ENCODE measurements around the gene OR6X1.
A peak's percentile ranks its signal among the peaks of the same experiment; 100 is the strongest.
"Not testable (repeated sequence)": the region's sequence is repeated elsewhere in the genome, so short reads cannot be mapped to it uniquely, and the experiment has no call there.

OR6X1 gene

GRCh38 chr11:123741159-123742030 lies 12.9 kb downstream of the OR6X1 start, which contains the start of gene ZNF202:
Gene ZNF202 (minus strand): TSS chr11:123741660. CDS start chr11:123730888, 10,772 bp downstream.
- H3K9me3 Mint-ChIP-seq = no peaks in the 10 kb centered on the region
- ATAC-seq (ENCODE audit: low read depth) (peak; percentile 96), DNase-seq (ENCODE audit: low spot score in 2 of 2) (peak; percentile 88 to 91)
- peaks cover 12% of the 10 kb centered on the region for H3K36me3 Mint-ChIP-seq
- peaks cover 6% of the 10 kb centered on the region for H3K27me3 Mint-ChIP-seq
- H3K27ac Mint-ChIP-seq = peak within 1 kb of the TSS; percentile 93
- peaks cover 23% of the 10 kb centered on the region for H3K4me1 Mint-ChIP-seq
- H3K4me3 Mint-ChIP-seq = peak within 1 kb of the TSS; percentile 96

GRCh38 chr11:123740787-123741158 lies 13.5 kb downstream of the OR6X1 start:
- DNase-seq (ENCODE audit: low spot score in 2 of 2) = no peak
- H3K4me1 Mint-ChIP-seq = peaks cover 23% of the 10 kb centered on the region
- peaks cover 12% of the 10 kb centered on the region for H3K36me3 Mint-ChIP-seq
- peak overlapping the region; percentile 96 for H3K4me3 Mint-ChIP-seq
- H3K27me3 Mint-ChIP-seq = peaks cover 3% of the 10 kb centered on the region
- H3K9me3 Mint-ChIP-seq = no peaks in the 10 kb centered on the region
- ATAC-seq (ENCODE audit: low read depth) = no peak
- H3K27ac Mint-ChIP-seq = peak overlapping the region; percentile 93

- Mint-ChIP-seq H3K4me3 (no peak overlapping the region), H3K27me3 (no peaks in the 10 kb centered on the region), H3K36me3 (peaks cover 25% of the 10 kb centered on the region), H3K4me1 (peaks cover 27% of the 10 kb centered on the region), H3K9me3 (no peaks in the 10 kb centered on the region), H3K27ac (no peak overlapping the region)
- DNase-seq (ENCODE audit: low spot score in 2 of 2) = no peak
- no peak for ATAC-seq (ENCODE audit: low read depth)
These were observed 15.9 kb downstream of the OR6X1 start for GRCh38 chr11:123738374-123738773.

- peaks cover 25% of the 10 kb centered on the region for H3K36me3 Mint-ChIP-seq
- no peak for ATAC-seq (ENCODE audit: low read depth)
- H3K4me3 Mint-ChIP-seq = no peak overlapping the region
- no peaks in the 10 kb centered on the region for H3K27me3 Mint-ChIP-seq
- no peak overlapping the region for H3K27ac Mint-ChIP-seq
- no peaks in the 10 kb centered on the region for H3K9me3 Mint-ChIP-seq
- no peak for DNase-seq (ENCODE audit: low spot score in 2 of 2)
- peaks cover 19% of the 10 kb centered on the region for H3K4me1 Mint-ChIP-seq
These were observed 17.5 kb downstream of the OR6X1 start for GRCh38 chr11:123736769-123737168.

- peaks cover 11% of the 10 kb centered on the region for H3K9me3 Mint-ChIP-seq
- H3K36me3 Mint-ChIP-seq = peaks cover 50% of the 10 kb centered on the region
These were observed 24.7 kb downstream of the OR6X1 start for GRCh38 chr11:123729602-123730001.

GRCh38 chr11:123725995-123726655 lies 28.2 kb downstream of the OR6X1 start:
- H3K4me1 Mint-ChIP-seq = no peaks in the 10 kb centered on the region
- no peak overlapping the region for H3K4me3 Mint-ChIP-seq
- no peaks in the 10 kb centered on the region for H3K27me3 Mint-ChIP-seq
- DNase-seq (ENCODE audit: low spot score in 2 of 2) (no peak), ATAC-seq (ENCODE audit: low read depth) (no peak)
- peaks cover 13% of the 10 kb centered on the region for H3K9me3 Mint-ChIP-seq
- H3K27ac Mint-ChIP-seq = no peak overlapping the region
- peaks cover 50% of the 10 kb centered on the region for H3K36me3 Mint-ChIP-seq

More at GRCh38 chr11:123729602-123730001, 24.7 kb downstream of the OR6X1 start:
- Mint-ChIP-seq H3K27ac (no peak overlapping the region), H3K4me3 (no peak overlapping the region), H3K4me1 (peaks cover 4% of the 10 kb centered on the region), H3K27me3 (no peaks in the 10 kb centered on the region)
- DNase-seq (ENCODE audit: low spot score in 2 of 2) = no peak
- no peak for ATAC-seq (ENCODE audit: low read depth)

GRCh38 chr11:123719452-123719851 lies 34.9 kb downstream of the OR6X1 start:
- no peak overlapping the region for H3K4me3 Mint-ChIP-seq
- H3K27ac Mint-ChIP-seq = no peak overlapping the region
- peaks cover 6% of the 10 kb centered on the region for H3K36me3 Mint-ChIP-seq
- H3K27me3 Mint-ChIP-seq = peaks cover 12% of the 10 kb centered on the region
- DNase-seq (ENCODE audit: low spot score in 2 of 2) (no peak), ATAC-seq (ENCODE audit: low read depth) (no peak)
- H3K9me3 Mint-ChIP-seq = peaks cover 2% of the 10 kb centered on the region
- no peaks in the 10 kb centered on the region for H3K4me1 Mint-ChIP-seq

GRCh38 chr11:123718469-123718868 lies 35.8 kb downstream of the OR6X1 start:
- ATAC-seq (ENCODE audit: low read depth) = no peak
- no peak overlapping the region for H3K27ac Mint-ChIP-seq
- H3K9me3 Mint-ChIP-seq = peaks cover 2% of the 10 kb centered on the region
- H3K36me3 Mint-ChIP-seq = peaks cover 1% of the 10 kb centered on the region
- no peak overlapping the region for H3K4me3 Mint-ChIP-seq
- DNase-seq (ENCODE audit: low spot score in 2 of 2) = no peak
- H3K27me3 Mint-ChIP-seq = peaks cover 14% of the 10 kb centered on the region
- H3K4me1 Mint-ChIP-seq = no peaks in the 10 kb centered on the region

GRCh38 chr11:123718063-123718462 lies 36.3 kb downstream of the OR6X1 start:
- H3K27ac Mint-ChIP-seq = no peak overlapping the region
- ATAC-seq (ENCODE audit: low read depth) (no peak), DNase-seq (ENCODE audit: low spot score in 2 of 2) (no peak)
- H3K36me3 Mint-ChIP-seq = no peaks in the 10 kb centered on the region
- H3K9me3 Mint-ChIP-seq = peaks cover 2% of the 10 kb centered on the region
- H3K4me1 Mint-ChIP-seq = no peaks in the 10 kb centered on the region
- no peak overlapping the region for H3K4me3 Mint-ChIP-seq
- peaks cover 14% of the 10 kb centered on the region for H3K27me3 Mint-ChIP-seq

- H3K27me3 Mint-ChIP-seq = peaks cover 13% of the 10 kb centered on the region
- not testable (repeated sequence) for H3K27ac Mint-ChIP-seq; H3K4me3 Mint-ChIP-seq; H3K9me3 Mint-ChIP-seq; DNase-seq (ENCODE audit: low spot score in 2 of 2); ATAC-seq (ENCODE audit: low read depth); H3K4me1 Mint-ChIP-seq; H3K36me3 Mint-ChIP-seq
These were observed 41.7 kb downstream of the OR6X1 start for GRCh38 chr11:123712627-123713026.

- H3K4me1 Mint-ChIP-seq = peaks cover 2% of the 10 kb centered on the region
These were observed 46.6 kb downstream of the OR6X1 start for GRCh38 chr11:123707606-123708205.

GRCh38 chr11:123707206-123707605 lies 47.1 kb downstream of the OR6X1 start:
- H3K27ac Mint-ChIP-seq = no peak overlapping the region
- DNase-seq (ENCODE audit: low spot score in 2 of 2) (no peak), ATAC-seq (ENCODE audit: low read depth) (no peak)
- H3K4me3 Mint-ChIP-seq = no peak overlapping the region
- H3K27me3 Mint-ChIP-seq = peaks cover 11% of the 10 kb centered on the region
- H3K36me3 Mint-ChIP-seq = no peaks in the 10 kb centered on the region
- H3K9me3 Mint-ChIP-seq = no peaks in the 10 kb centered on the region
- peaks cover 3% of the 10 kb centered on the region for H3K4me1 Mint-ChIP-seq

More at GRCh38 chr11:123707606-123708205, 46.6 kb downstream of the OR6X1 start:
- DNase-seq (ENCODE audit: low spot score in 2 of 2) (peak; percentile 23 to 24), ATAC-seq (ENCODE audit: low read depth) (peak; percentile 41)
- peaks cover 8% of the 10 kb centered on the region for H3K27me3 Mint-ChIP-seq
- no peaks in the 10 kb centered on the region for H3K36me3 Mint-ChIP-seq
- no peak overlapping the region for H3K4me3 Mint-ChIP-seq
- H3K27ac Mint-ChIP-seq = no peak overlapping the region
- H3K9me3 Mint-ChIP-seq = no peaks in the 10 kb centered on the region

- Mint-ChIP-seq H3K4me1 (peaks cover 5% of the 10 kb centered on the region), H3K9me3 (no peaks in the 10 kb centered on the region), H3K27me3 (peaks cover 14% of the 10 kb centered on the region), H3K4me3 (no peak overlapping the region), H3K27ac (no peak overlapping the region), H3K36me3 (no peaks in the 10 kb centered on the region)
- ATAC-seq (ENCODE audit: low read depth) (no peak), DNase-seq (ENCODE audit: low spot score in 2 of 2) (no peak)
These were observed 50.0 kb downstream of the OR6X1 start for GRCh38 chr11:123704341-123704740.
